AG04450 (cell line): ENCODE data around the gene THRB. TPM values are rescaled to one million over a fixed set of nuclear protein-coding genes. Genes with fewer than 3 reads are reported as not detected.

Experiments
- CTCF ChIA-PET: fragments of 300-600, 350-600 bp; formaldehyde crosslinking; extraction: SDS; loops from one replicate; lab custom pipeline; 2022; ENCODE audit warnings: antibody characterized with exemption, inconsistent platforms; lab: Charles Lee
- POLR2A ChIA-PET: fragments of 350-600 bp; formaldehyde crosslinking; extraction: SDS; loops from one replicate; lab custom pipeline; 2021; ENCODE audit warnings: antibody characterized with exemption, inconsistent platforms; lab: Yijun Ruan, JAX
- DNase-seq: peaks from one replicate; pipeline ENCODE4 v3.0.0-alpha.2; 2011; ENCODE audit warnings: low read depth, low spot score
- H3K27ac ChIP-seq: one replicate; pipeline ENCODE4 v1.5.1; 2012; ENCODE audit warnings: low read depth, low read length, control low read depth
- H3K27me3 ChIP-seq: one replicate; pipeline ENCODE4 v1.6.0; 2012; ENCODE audit warnings: low read length; ENCODE audit not compliant: control insufficient read depth, insufficient read depth
- H3K4me3 ChIP-seq: 2 replicates; pipeline ENCODE4 v1.5.1; 2011; ENCODE audit warnings: mild to moderate bottlenecking, low read depth, low read length, control low read depth
- H3K9me3 ChIP-seq: 2 replicates; pipeline ENCODE4 v1.5.1; 2012; ENCODE audit warnings: low read length; ENCODE audit not compliant: control insufficient read depth, insufficient read depth
- polyA plus RNA-seq: library from polyadenylated mRNA; depleted of rRNA; stranded (reverse); fragments of >200 nt; gene quantifications from 2 replicates; pipeline ENCODE4 v1.2.3, GENCODE V29; 2011
- TF ChIP-seq, protein P1 (sequence below): IDR thresholded peaks from 2 replicates; pipeline ENCODE4 v1.5.1; 2011; ENCODE audit warnings: low read depth, low read length, control low read depth, inconsistent platforms

The THRB gene
- polyA plus RNA-seq, 1 experiment = 0.02 TPM

DNA sequence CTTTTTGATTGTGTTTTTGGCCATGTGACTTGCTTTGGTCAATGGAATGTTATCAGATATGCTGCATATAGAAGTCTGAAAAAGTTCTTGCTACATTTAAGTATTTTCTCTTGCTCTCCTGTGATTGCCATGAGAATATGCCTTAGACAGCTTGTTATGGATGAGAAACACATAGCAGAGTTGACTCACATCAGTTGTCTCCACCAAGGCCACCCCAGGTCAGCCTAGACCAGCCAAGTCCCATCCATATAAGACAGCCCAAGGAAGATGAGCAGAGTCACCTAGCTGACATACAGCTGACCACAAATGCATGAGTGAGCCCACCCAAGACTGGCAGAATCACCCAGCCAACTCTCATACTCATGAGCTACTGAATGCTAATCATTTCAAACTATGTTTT, 153.0 kb downstream of the THRB start:
- Histone ChIP-seq H3K27me3 (no peaks in the 10 kb centered on the region), H3K9me3 (no peaks in the 10 kb centered on the region), H3K27ac (no peak overlapping the region), H3K4me3 (no peak overlapping the region)
- no peak for DNase-seq
- POLR2A ChIA-PET = no interaction called here
- CTCF ChIA-PET = interaction anchor here (0.7 kb wide), 1 partner anchor 1262 kb away, joined by 5 read pairs; no protein-coding TSS in a partner anchor
- TF ChIP-seq, protein P1, sequence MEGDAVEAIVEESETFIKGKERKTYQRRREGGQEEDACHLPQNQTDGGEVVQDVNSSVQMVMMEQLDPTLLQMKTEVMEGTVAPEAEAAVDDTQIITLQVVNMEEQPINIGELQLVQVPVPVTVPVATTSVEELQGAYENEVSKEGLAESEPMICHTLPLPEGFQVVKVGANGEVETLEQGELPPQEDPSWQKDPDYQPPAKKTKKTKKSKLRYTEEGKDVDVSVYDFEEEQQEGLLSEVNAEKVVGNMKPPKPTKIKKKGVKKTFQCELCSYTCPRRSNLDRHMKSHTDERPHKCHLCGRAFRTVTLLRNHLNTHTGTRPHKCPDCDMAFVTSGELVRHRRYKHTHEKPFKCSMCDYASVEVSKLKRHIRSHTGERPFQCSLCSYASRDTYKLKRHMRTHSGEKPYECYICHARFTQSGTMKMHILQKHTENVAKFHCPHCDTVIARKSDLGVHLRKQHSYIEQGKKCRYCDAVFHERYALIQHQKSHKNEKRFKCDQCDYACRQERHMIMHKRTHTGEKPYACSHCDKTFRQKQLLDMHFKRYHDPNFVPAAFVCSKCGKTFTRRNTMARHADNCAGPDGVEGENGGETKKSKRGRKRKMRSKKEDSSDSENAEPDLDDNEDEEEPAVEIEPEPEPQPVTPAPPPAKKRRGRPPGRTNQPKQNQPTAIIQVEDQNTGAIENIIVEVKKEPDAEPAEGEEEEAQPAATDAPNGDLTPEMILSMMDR = no peak

DNA sequence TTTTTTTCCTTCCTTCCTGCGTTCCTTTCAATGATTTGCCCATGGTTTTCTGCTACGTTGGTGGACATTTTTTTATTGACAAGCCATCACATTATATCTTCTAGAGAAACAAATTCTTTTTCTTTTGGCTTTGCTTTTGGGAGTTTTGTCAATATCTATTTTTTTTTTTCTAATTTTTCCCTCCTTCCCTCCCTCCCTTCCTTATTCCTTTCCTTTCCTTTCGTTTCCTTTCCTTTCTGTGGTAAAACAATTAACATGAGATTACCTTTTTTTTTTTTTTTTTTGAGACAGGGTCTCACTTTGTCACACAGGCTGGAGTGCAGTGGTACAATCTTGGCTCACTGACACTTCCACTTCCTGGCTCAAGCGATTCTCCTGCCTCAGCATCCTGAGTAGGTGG, 153.7 kb downstream of the THRB start:
- TF ChIP-seq, protein P1 = no peak
- DNase-seq = no peak
- ChIA-PET CTCF (no interaction called here), POLR2A (no interaction called here)
- Histone ChIP-seq H3K27ac (no peak overlapping the region), H3K9me3 (no peaks in the 10 kb centered on the region), H3K27me3 (no peaks in the 10 kb centered on the region), H3K4me3 (no peak overlapping the region)

DNA sequence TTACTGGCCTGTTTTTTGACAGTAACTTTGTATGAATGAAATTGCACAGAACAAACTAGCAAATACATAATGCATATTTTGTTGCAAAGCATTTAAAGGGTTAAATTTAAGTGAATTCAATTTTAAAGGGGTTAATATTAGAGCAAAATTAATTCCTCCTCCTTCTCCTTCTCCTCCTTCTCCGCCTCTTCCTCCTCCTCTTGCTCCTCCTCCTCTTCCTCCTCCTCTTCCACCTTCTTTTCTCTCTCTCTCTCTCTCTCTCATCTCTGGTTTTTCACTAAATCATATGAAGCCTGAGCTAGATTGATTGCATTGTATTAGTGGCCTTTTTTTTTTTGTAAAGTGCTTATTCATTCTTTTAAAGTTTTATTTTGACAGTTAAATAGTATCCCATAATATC, 154.5 kb downstream of the THRB start:
- CTCF ChIA-PET = interaction anchor here (0.6 kb wide), 1 partner anchor 13 kb away, joined by 7 read pairs; no protein-coding TSS in a partner anchor

GRCh38 chr3:24339266-24339825, 155.3 kb downstream of the THRB start:
- DNase-seq = no peak
- CTCF ChIA-PET = no interaction called here
- POLR2A ChIA-PET = no interaction called here

More for the DNA sequence above, 154.5 kb downstream of the THRB start:
- no peak overlapping the region for H3K27ac ChIP-seq
- DNase-seq = no peak
- TF ChIP-seq, protein P1 = no peak
- H3K4me3 ChIP-seq = no peak overlapping the region
- POLR2A ChIA-PET = no interaction called here
- no peaks in the 10 kb centered on the region for H3K27me3 ChIP-seq
- H3K9me3 ChIP-seq = no peaks in the 10 kb centered on the region

More at GRCh38 chr3:24339266-24339825, 155.3 kb downstream of the THRB start:
- no peaks in the 10 kb centered on the region for H3K9me3 ChIP-seq
- H3K27ac ChIP-seq = no peak overlapping the region
- TF ChIP-seq, protein P1 = no peak
- H3K4me3 ChIP-seq = no peak overlapping the region
- H3K27me3 ChIP-seq = peaks cover 3% of the 10 kb centered on the region
